GM19324 (cell line): ENCODE measurements around the gene BPIFB2.
"Not testable (repeated sequence)": the region's sequence is repeated elsewhere in the genome, so short reads cannot be mapped to it uniquely, and the experiment has no call there.

Source experiments
- ATAC-seq: cut with Tn5 transposase; IDR thresholded peaks from one replicate; pipeline ENCODE4 v1.9.1; 2021; ENCODE audit warnings: mild to moderate bottlenecking, moderate library complexity; ENCODE audit not compliant: unreplicated experiment, low FRiP score

Gene BPIFB2

GRCh38 chr20:33007376-33008335 is at the start of gene BPIFB2:
TSS of gene BPIFB2 (plus strand) at chr20:33007704. CDS start at chr20:33008575, 871 bp downstream.
- no peak for ATAC-seq

- no peak for ATAC-seq
Measured at GRCh38 chr20:32958574-32958973, 48.9 kb upstream of the BPIFB2 start.

- ATAC-seq = no peak
Measured at GRCh38 chr20:32959351-32960221, 47.9 kb upstream of the BPIFB2 start.

GRCh38 chr20:32960222-32960518 is 47.3 kb upstream of the BPIFB2 start:
- ATAC-seq = no peak

- no peak for ATAC-seq
Measured at GRCh38 chr20:32960849-32961731, 46.4 kb upstream of the BPIFB2 start.

- no peak for ATAC-seq
Measured at GRCh38 chr20:32962053-32962452, 45.5 kb upstream of the BPIFB2 start.

- ATAC-seq = not testable (repeated sequence)
Measured at GRCh38 chr20:32962646-32963045, 44.9 kb upstream of the BPIFB2 start.

- no peak for ATAC-seq
Measured at GRCh38 chr20:32963176-32963575, 44.3 kb upstream of the BPIFB2 start.

GRCh38 chr20:32964575-32964974 is 42.9 kb upstream of the BPIFB2 start:
- ATAC-seq = no peak

GRCh38 chr20:32965115-32965514 is 42.4 kb upstream of the BPIFB2 start:
- no peak for ATAC-seq

- no peak for ATAC-seq
Measured at GRCh38 chr20:32965581-32966373, 41.7 kb upstream of the BPIFB2 start.

GRCh38 chr20:32966382-32966781 is 41.1 kb upstream of the BPIFB2 start:
- no peak for ATAC-seq

- no peak for ATAC-seq
Measured at GRCh38 chr20:32966881-32967781, 40.4 kb upstream of the BPIFB2 start.

GRCh38 chr20:32967961-32968457 is 39.5 kb upstream of the BPIFB2 start:
- ATAC-seq = no peak

GRCh38 chr20:32968478-32969241 is 38.8 kb upstream of the BPIFB2 start:
- ATAC-seq = no peak

GRCh38 chr20:32969356-32970114 is 38.0 kb upstream of the BPIFB2 start:
- ATAC-seq = no peak
